IMR-90 (cell line): ENCODE data around the gene TEAD1.

Experiments used
- BHLHE40 ChIP-seq: fragments of 150-350 bp; IDR thresholded peaks from 2 replicates; pipeline ENCODE4 v1.6.1; 2016; ENCODE audit warnings: mild to moderate bottlenecking, low read depth, low read length
- FOS ChIP-seq: fragments of 150-350 bp; IDR thresholded peaks from 2 replicates; pipeline ENCODE4 v1.6.1; 2016; ENCODE audit warnings: low read depth, low read length
- MAFK ChIP-seq: IDR thresholded peaks from 2 replicates; pipeline ENCODE4 v1.6.1; 2012; ENCODE audit warnings: low read depth, low read length, improper control_type of control experiment
- MXI1 ChIP-seq: IDR thresholded peaks from 2 replicates; pipeline ENCODE4 v1.6.1; 2012; ENCODE audit warnings: low read depth, mild to moderate bottlenecking, low read length, moderate library complexity, borderline replicate concordance
- POLR2A ChIP-seq: IDR thresholded peaks from 2 replicates; pipeline ENCODE4 v1.6.1; 2012; ENCODE audit warnings: mild to moderate bottlenecking, low read depth, low read length
- RAD21 ChIP-seq: IDR thresholded peaks from 2 replicates; pipeline ENCODE4 v1.6.1; 2012; ENCODE audit warnings: low read length, improper control_type of control experiment
- RFX5 ChIP-seq: IDR thresholded peaks from 2 replicates; pipeline ENCODE4 v1.8.0; 2012; ENCODE audit warnings: low read depth, mild to moderate bottlenecking, low read length, moderate library complexity
- SMC3 ChIP-seq: fragments of 150-350 bp; IDR thresholded peaks from 2 replicates; pipeline ENCODE4 v1.6.1; 2016; ENCODE audit warnings: low read depth, mild to moderate bottlenecking, antibody characterized with exemption, low read length, moderate library complexity
- TF ChIP-seq, protein P1 (sequence below): conservative IDR thresholded peaks from 2 replicates; pipeline ENCODE4 v1.5.1; 2012; ENCODE audit warnings: mild to moderate bottlenecking, low read depth, low read length, improper control_type of control experiment
- TF ChIP-seq, protein P2 (sequence below): fragments of 150-350 bp; IDR thresholded peaks from 2 replicates; pipeline ENCODE4 v1.6.1; 2017; ENCODE audit warnings: mild to moderate bottlenecking, antibody characterized with exemption, low read length, low read depth

DNA sequence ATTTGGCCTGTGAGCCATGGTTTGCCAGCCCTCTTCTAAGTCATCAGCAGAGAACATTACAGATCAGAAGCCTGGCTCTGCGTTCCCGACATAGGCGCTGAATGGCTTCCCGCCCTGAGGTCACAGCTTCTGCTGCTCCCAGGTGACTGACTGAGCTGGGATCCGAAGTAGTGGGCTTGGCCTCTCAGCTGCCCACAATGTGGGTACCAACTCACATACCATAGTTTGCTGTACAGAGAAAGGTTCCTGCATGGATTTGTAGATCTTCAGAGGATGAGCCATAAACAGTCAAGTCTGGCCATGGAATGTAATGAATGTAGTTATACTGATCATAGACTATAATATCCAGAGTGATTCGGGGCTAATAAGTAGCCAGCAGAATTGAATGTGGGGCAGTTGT, 42.6 kb downstream of the TEAD1 start:
- TF ChIP-seq POLR2A (no peak), FOS (no peak), BHLHE40 (no peak), MXI1 (no peak), RAD21 (no peak), SMC3 (no peak), MAFK (no peak), RFX5 (no peak)
- TF ChIP-seq, protein P1, sequence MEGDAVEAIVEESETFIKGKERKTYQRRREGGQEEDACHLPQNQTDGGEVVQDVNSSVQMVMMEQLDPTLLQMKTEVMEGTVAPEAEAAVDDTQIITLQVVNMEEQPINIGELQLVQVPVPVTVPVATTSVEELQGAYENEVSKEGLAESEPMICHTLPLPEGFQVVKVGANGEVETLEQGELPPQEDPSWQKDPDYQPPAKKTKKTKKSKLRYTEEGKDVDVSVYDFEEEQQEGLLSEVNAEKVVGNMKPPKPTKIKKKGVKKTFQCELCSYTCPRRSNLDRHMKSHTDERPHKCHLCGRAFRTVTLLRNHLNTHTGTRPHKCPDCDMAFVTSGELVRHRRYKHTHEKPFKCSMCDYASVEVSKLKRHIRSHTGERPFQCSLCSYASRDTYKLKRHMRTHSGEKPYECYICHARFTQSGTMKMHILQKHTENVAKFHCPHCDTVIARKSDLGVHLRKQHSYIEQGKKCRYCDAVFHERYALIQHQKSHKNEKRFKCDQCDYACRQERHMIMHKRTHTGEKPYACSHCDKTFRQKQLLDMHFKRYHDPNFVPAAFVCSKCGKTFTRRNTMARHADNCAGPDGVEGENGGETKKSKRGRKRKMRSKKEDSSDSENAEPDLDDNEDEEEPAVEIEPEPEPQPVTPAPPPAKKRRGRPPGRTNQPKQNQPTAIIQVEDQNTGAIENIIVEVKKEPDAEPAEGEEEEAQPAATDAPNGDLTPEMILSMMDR = no peak
- TF ChIP-seq, protein P2, sequence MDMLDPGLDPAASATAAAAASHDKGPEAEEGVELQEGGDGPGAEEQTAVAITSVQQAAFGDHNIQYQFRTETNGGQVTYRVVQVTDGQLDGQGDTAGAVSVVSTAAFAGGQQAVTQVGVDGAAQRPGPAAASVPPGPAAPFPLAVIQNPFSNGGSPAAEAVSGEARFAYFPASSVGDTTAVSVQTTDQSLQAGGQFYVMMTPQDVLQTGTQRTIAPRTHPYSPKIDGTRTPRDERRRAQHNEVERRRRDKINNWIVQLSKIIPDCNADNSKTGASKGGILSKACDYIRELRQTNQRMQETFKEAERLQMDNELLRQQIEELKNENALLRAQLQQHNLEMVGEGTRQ = no peak
